Measurements from ENCODE around the gene OR2M7.

GRCh38 chr1:248348475-248348874, 24.1 kb upstream of the OR2M7 start, which contains the start of gene OR14C36:
- TF ChIP-seq CTCF (IDR thresholded peaks at IDR 0.05): no peak
- no peak for TF ChIP-seq EP300 (IDR thresholded peaks at IDR 0.05)
- TF ChIP-seq POLR2A (IDR thresholded peaks at IDR 0.05): no peak

All from ovary (tissue), 3 donors.